ENCODE results near the gene PCAT7. TPM values are rescaled to one million over a fixed set of nuclear protein-coding genes. Genes with fewer than 3 reads are reported as not detected.

The PCAT7 gene
- total RNA-seq, 1 experiment from 2014 or later = not detected

GRCh38 chr9:94517254-94517653 is 37.6 kb upstream of the PCAT7 start:
- Histone ChIP-seq H3K4me3 (ENCODE audit: low read depth, low read length, poor library complexity, severe bottlenecking) (no peak overlapping the region), H3K27me3 (replicated peaks; ENCODE audit: insufficient read depth, low read depth, low read length, poor library complexity) (no peaks in the 10 kb centered on the region), H3K9me3 (ENCODE audit: low read depth, low read length, poor library complexity, severe bottlenecking) (no peaks in the 10 kb centered on the region), H3K4me1 (ENCODE audit: insufficient read depth, low read length, poor library complexity, severe bottlenecking) (no peaks in the 10 kb centered on the region), H3K36me3 (ENCODE audit: insufficient read depth, low read length, poor library complexity, severe bottlenecking) (no peaks in the 10 kb centered on the region), H3K27ac (ENCODE audit: low read depth, low read length, poor library complexity, severe bottlenecking) (no peak overlapping the region)
- no peak for DNase-seq (ENCODE audit: low spot score)
- BruUV-seq (replicated peaks) = no TSS peak
- CTCF ChIA-PET = no interaction called here
- TF ChIP-seq EZH2 (IDR thresholded peaks at IDR 0.05; ENCODE audit: borderline replicate concordance, low read depth, low read length, poor library complexity, severe bottlenecking) = no peak
- intact Hi-C loops (cut with micrococcal nuclease; ENCODE audit: unreplicated experiment) = no loop called here
- POLR2A ChIA-PET (ENCODE audit: low non-redundant PET) = no interaction called here

GRCh38 chr9:94525396-94526035 is 29.4 kb upstream of the PCAT7 start:
- intact Hi-C loops (cut with micrococcal nuclease; ENCODE audit: unreplicated experiment) = no loop called here
- Histone ChIP-seq H3K9me3 (ENCODE audit: low read depth, low read length, poor library complexity, severe bottlenecking) (no peaks in the 10 kb centered on the region), H3K36me3 (ENCODE audit: insufficient read depth, low read length, poor library complexity, severe bottlenecking) (no peaks in the 10 kb centered on the region), H3K4me1 (ENCODE audit: insufficient read depth, low read length, poor library complexity, severe bottlenecking) (no peaks in the 10 kb centered on the region), H3K4me3 (ENCODE audit: low read depth, low read length, poor library complexity, severe bottlenecking) (no peak overlapping the region), H3K27ac (ENCODE audit: low read depth, low read length, poor library complexity, severe bottlenecking) (no peak overlapping the region), H3K27me3 (replicated peaks; ENCODE audit: insufficient read depth, low read depth, low read length, poor library complexity) (no peaks in the 10 kb centered on the region)
- ChIA-PET POLR2A (ENCODE audit: low non-redundant PET) (no interaction called here), CTCF (no interaction called here)
- no peak for DNase-seq (ENCODE audit: low spot score)
- BruUV-seq (replicated peaks) = no TSS peak
- TF ChIP-seq CTCF (conservative IDR thresholded peaks at IDR 0.05; ENCODE audit: low read depth, low read length) = no peak
- TF ChIP-seq EZH2 (IDR thresholded peaks at IDR 0.05; ENCODE audit: borderline replicate concordance, low read depth, low read length, poor library complexity, severe bottlenecking) = no peak

GRCh38 chr9:94526271-94526670 is 28.6 kb upstream of the PCAT7 start:
- ChIA-PET POLR2A (ENCODE audit: low non-redundant PET) (no interaction called here), CTCF (no interaction called here)
- Histone ChIP-seq H3K27ac (ENCODE audit: low read depth, low read length, poor library complexity, severe bottlenecking) (no peak overlapping the region), H3K36me3 (ENCODE audit: insufficient read depth, low read length, poor library complexity, severe bottlenecking) (no peaks in the 10 kb centered on the region), H3K4me1 (ENCODE audit: insufficient read depth, low read length, poor library complexity, severe bottlenecking) (no peaks in the 10 kb centered on the region), H3K27me3 (replicated peaks; ENCODE audit: insufficient read depth, low read depth, low read length, poor library complexity) (no peaks in the 10 kb centered on the region), H3K9me3 (ENCODE audit: low read depth, low read length, poor library complexity, severe bottlenecking) (no peaks in the 10 kb centered on the region), H3K4me3 (ENCODE audit: low read depth, low read length, poor library complexity, severe bottlenecking) (no peak overlapping the region)
- no TSS peak for BruUV-seq (replicated peaks)
- intact Hi-C loops (cut with micrococcal nuclease; ENCODE audit: unreplicated experiment) = no loop called here
- TF ChIP-seq CTCF (conservative IDR thresholded peaks at IDR 0.05; ENCODE audit: low read depth, low read length) (no peak), EZH2 (IDR thresholded peaks at IDR 0.05; ENCODE audit: borderline replicate concordance, low read depth, low read length, poor library complexity, severe bottlenecking) (no peak)
- DNase-seq (ENCODE audit: low spot score) = no peak

- Histone ChIP-seq H3K27me3 (replicated peaks; ENCODE audit: insufficient read depth, low read depth, low read length, poor library complexity) (no peaks in the 10 kb centered on the region), H3K4me1 (ENCODE audit: insufficient read depth, low read length, poor library complexity, severe bottlenecking) (no peaks in the 10 kb centered on the region), H3K36me3 (ENCODE audit: insufficient read depth, low read length, poor library complexity, severe bottlenecking) (no peaks in the 10 kb centered on the region), H3K9me3 (ENCODE audit: low read depth, low read length, poor library complexity, severe bottlenecking) (no peaks in the 10 kb centered on the region), H3K4me3 (ENCODE audit: low read depth, low read length, poor library complexity, severe bottlenecking) (no peak overlapping the region), H3K27ac (ENCODE audit: low read depth, low read length, poor library complexity, severe bottlenecking) (no peak overlapping the region)
- POLR2A ChIA-PET (ENCODE audit: low non-redundant PET) = no interaction called here
- CTCF ChIA-PET = no interaction called here
- TF ChIP-seq EZH2 (IDR thresholded peaks at IDR 0.05; ENCODE audit: borderline replicate concordance, low read depth, low read length, poor library complexity, severe bottlenecking) = no peak
- TF ChIP-seq CTCF (conservative IDR thresholded peaks at IDR 0.05; ENCODE audit: low read depth, low read length) = no peak
- no TSS peak for BruUV-seq (replicated peaks)
- intact Hi-C loops (cut with micrococcal nuclease; ENCODE audit: unreplicated experiment) = no loop called here
- DNase-seq (ENCODE audit: low spot score) = no peak
Observed at GRCh38 chr9:94526951-94527350, 27.9 kb upstream of the PCAT7 start.

All from A673 (cell line).